GM19372 (cell line): ENCODE data around the gene SLMAP.
"Not testable (repeated sequence)": the region's sequence is repeated elsewhere in the genome, so short reads cannot be mapped to it uniquely, and the experiment has no call there.

Experiments used
- ATAC-seq: cut with Tn5 transposase; IDR thresholded peaks from one replicate; pipeline ENCODE4 v1.9.1; 2021; ENCODE audit warnings: mild to moderate bottlenecking, low read depth, moderate library complexity; ENCODE audit not compliant: unreplicated experiment

Gene SLMAP

GRCh38 chr3:57825116-57825515, 69.0 kb downstream of the SLMAP start:
- no peak for ATAC-seq

- ATAC-seq: no peak
These were observed 70.3 kb downstream of the SLMAP start for GRCh38 chr3:57826245-57826951.

GRCh38 chr3:57826952-57827723, 71.0 kb downstream of the SLMAP start:
- ATAC-seq: no peak

GRCh38 chr3:57827757-57828156, 71.6 kb downstream of the SLMAP start:
- no peak for ATAC-seq

- ATAC-seq: no peak
These were observed 76.4 kb downstream of the SLMAP start for GRCh38 chr3:57832486-57832885.

GRCh38 chr3:57832900-57833313, 76.8 kb downstream of the SLMAP start:
- no peak for ATAC-seq

- no peak for ATAC-seq
These were observed 77.7 kb downstream of the SLMAP start for GRCh38 chr3:57833763-57834162.

- no peak for ATAC-seq
These were observed 81.6 kb downstream of the SLMAP start for GRCh38 chr3:57837686-57838085.

- no peak for ATAC-seq
These were observed 82.5 kb downstream of the SLMAP start for GRCh38 chr3:57838627-57839026.

- no peak for ATAC-seq
These were observed 84.4 kb downstream of the SLMAP start for GRCh38 chr3:57840473-57840872.

GRCh38 chr3:57841818-57842217, 85.7 kb downstream of the SLMAP start:
- no peak for ATAC-seq

- no peak for ATAC-seq
These were observed 92.1 kb downstream of the SLMAP start for GRCh38 chr3:57848177-57848738.

- ATAC-seq: no peak
These were observed 95.2 kb downstream of the SLMAP start for GRCh38 chr3:57851304-57851703.

GRCh38 chr3:57852896-57853295, 96.8 kb downstream of the SLMAP start:
- ATAC-seq: no peak

GRCh38 chr3:57855281-57855680, 99.2 kb downstream of the SLMAP start:
- no peak for ATAC-seq

GRCh38 chr3:57855943-57856342, 99.8 kb downstream of the SLMAP start:
- ATAC-seq: no peak

GRCh38 chr3:57856675-57857074, 100.6 kb downstream of the SLMAP start:
- ATAC-seq: no peak

- no peak for ATAC-seq
These were observed 106.8 kb downstream of the SLMAP start for GRCh38 chr3:57862894-57863293.

- ATAC-seq: no peak
These were observed 107.3 kb downstream of the SLMAP start for GRCh38 chr3:57863380-57863779.

- ATAC-seq: no peak
These were observed 108.7 kb downstream of the SLMAP start for GRCh38 chr3:57864853-57865252.

GRCh38 chr3:57869110-57869509, 113.0 kb downstream of the SLMAP start:
- ATAC-seq: not testable (repeated sequence)

GRCh38 chr3:57872606-57873005, 116.5 kb downstream of the SLMAP start:
- no peak for ATAC-seq
